Measurements from ENCODE around the gene RNF223. TPM values are rescaled to one million over a fixed set of nuclear protein-coding genes. Genes with fewer than 3 reads are reported as not detected.
A peak's percentile ranks its signal among the peaks of the same experiment; 100 is the strongest.

RNF223 gene
- total RNA-seq, 1 experiment from 2014 or later: 6.3 TPM

- CTCF ChIA-PET: no interaction called here
- Histone ChIP-seq H3K4me1 (ENCODE audit: control insufficient read depth in 1 of 2, insufficient read depth in 2 of 2, low read length in 2 of 2) (peaks cover 35 to 52% of the 10 kb centered on the region in 2 experiments), H3K27me3 (ENCODE audit: insufficient read depth, low read length) (no peaks in the 10 kb centered on the region), H2AFZ (ENCODE audit: low read depth, low read length, poor library complexity, severe bottlenecking) (no peak overlapping the region), H4K20me1 (ENCODE audit: insufficient read depth) (no peaks in the 10 kb centered on the region), H3K4me2 (ENCODE audit: low read length) (no peak overlapping the region), H3K9me2 (ENCODE audit: insufficient read depth) (no peaks in the 10 kb centered on the region), H3K36me3 (ENCODE audit: control insufficient read depth in 1 of 2, insufficient read depth in 2 of 2, low read length in 2 of 2) (no peaks in the 10 kb centered on the region), H3K4me3 (replicated peaks in 1 of 2; ENCODE audit: low read depth in 1 of 2, low read length in 2 of 2) (no peak overlapping the region), H3K27ac (ENCODE audit: low read depth, low read length) (peak overlapping the region; percentile 12; the same call in 1 of the 2 replicates), H3K9ac (ENCODE audit: low read length) (0 out of 2 replicates have a peak overlapping the region, but pooled peaks have one; percentile 82), H3K79me2 (ENCODE audit: insufficient read depth, low read length) (peaks cover 3% of the 10 kb centered on the region; the same call in 1 of the 2 replicates), H3K9me3 (ENCODE audit: control insufficient read depth in 1 of 2, insufficient read depth in 1 of 2, low read depth in 1 of 2, low read length in 2 of 2) (no peaks in the 10 kb centered on the region)
- no peak for TF ChIP-seq TCF7L2 (IDR thresholded peaks at IDR 0.05; ENCODE audit: borderline replicate concordance, extremely low read depth, insufficient read depth, insufficient read length)
- no peak for TF ChIP-seq SP1 (IDR thresholded peaks at IDR 0.05; ENCODE audit: low read depth)
- no peak for TF ChIP-seq ELF1 (IDR thresholded peaks at IDR 0.05; ENCODE audit: borderline replicate concordance, low read depth)
- TF ChIP-seq SRF (IDR thresholded peaks at IDR 0.05; ENCODE audit: low read depth): no peak
- TF ChIP-seq ZNF274 (IDR thresholded peaks at IDR 0.05; ENCODE audit: low read depth, low read length): no peak
- TF ChIP-seq REST (IDR thresholded peaks at IDR 0.05; ENCODE audit: low read depth): no peak
- no peak for TF ChIP-seq CEBPB (IDR thresholded peaks at IDR 0.05; ENCODE audit: low read depth)
- TF ChIP-seq JUND (IDR thresholded peaks at IDR 0.05): no peak
- TF ChIP-seq, protein P1, sequence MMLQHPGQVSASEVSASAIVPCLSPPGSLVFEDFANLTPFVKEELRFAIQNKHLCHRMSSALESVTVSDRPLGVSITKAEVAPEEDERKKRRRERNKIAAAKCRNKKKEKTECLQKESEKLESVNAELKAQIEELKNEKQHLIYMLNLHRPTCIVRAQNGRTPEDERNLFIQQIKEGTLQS (IDR thresholded peaks at IDR 0.05): no peak
- no peak for TF ChIP-seq EGR1 (IDR thresholded peaks at IDR 0.05; ENCODE audit: low read depth)
- no peak for TF ChIP-seq MAX (IDR thresholded peaks at IDR 0.05)
- no peak for TF ChIP-seq ZFX (IDR thresholded peaks at IDR 0.05)
- TF ChIP-seq CBX3 (IDR thresholded peaks at IDR 0.05; ENCODE audit: low read depth): no peak
- TF ChIP-seq FOSL1 (IDR thresholded peaks at IDR 0.05; ENCODE audit: low read depth): no peak
- no peak for TF ChIP-seq POLR2AphosphoS5 (IDR thresholded peaks at IDR 0.05; ENCODE audit: low read depth, low read length)
- TF ChIP-seq CTCF (IDR thresholded peaks at IDR 0.05 in 2 of 3, conservative IDR thresholded peaks at IDR 0.05 in 1 of 3; ENCODE audit: borderline replicate concordance in 1 of 3, insufficient read depth in 1 of 3, low read depth in 2 of 3, low read length in 2 of 3): no peak
- TF ChIP-seq POLR2A (IDR thresholded peaks at IDR 0.05; ENCODE audit: borderline replicate concordance, extremely low read depth, insufficient read depth, insufficient read length): no peak
- no peak for TF ChIP-seq RAD21 (IDR thresholded peaks at IDR 0.05; ENCODE audit: low read depth)
- TF ChIP-seq SIN3A (IDR thresholded peaks at IDR 0.05; ENCODE audit: low read depth): no peak
- RAD21 ChIA-PET (ENCODE audit: low non-redundant PET in 1 of 2, low total read pairs in 2 of 2, uncharacterized antibody in 2 of 2, unreplicated experiment in 2 of 2): no interaction called here
- intact Hi-C loops (cut with micrococcal nuclease): no loop called here
- no TSS peak for BruUV-seq (replicated peaks)
- ATAC-seq (no peak), DNase-seq (ENCODE audit: low read depth, low spot score) (no peak)
- POLR2A ChIA-PET: interaction anchor here (0.9 kb wide), 1 partner anchor 11 kb away, joined by 3 read pairs; no protein-coding TSS in a partner anchor
Measured at GRCh38 chr1:1075148-1075935, 1.2 kb upstream of the RNF223 start.
